Mesothelial cell of epicardium (in vitro differentiated cells): ENCODE data around the gene CEP170. TPM values are rescaled to one million over a fixed set of nuclear protein-coding genes. Genes with fewer than 3 reads are reported as not detected.
"Not testable (repeated sequence)": the region's sequence is repeated elsewhere in the genome, so short reads cannot be mapped to it uniquely, and the experiment has no call there.

Experiments
- DNase-seq, 2 experiments: peaks; one replicate each; pipeline ENCODE4 v3.0.0; 2021; ENCODE audit warnings: low spot score in 2 of 2; ENCODE audit not compliant: unreplicated experiment in 2 of 2
- H3K27ac Mint-ChIP-seq: 2 replicates; pipeline ENCODE4 v1.8.0; 2021; ENCODE audit warnings: mixed read lengths
- H3K27me3 Mint-ChIP-seq: 2 replicates; pipeline ENCODE4 v1.8.0; 2021; ENCODE audit warnings: low read depth, mixed read lengths
- H3K36me3 Mint-ChIP-seq: 2 replicates; pipeline ENCODE4 v1.8.0; 2021; ENCODE audit warnings: mixed read lengths
- H3K4me1 Mint-ChIP-seq: 2 replicates; pipeline ENCODE4 v1.8.0; 2021; ENCODE audit warnings: mixed read lengths
- H3K4me3 Mint-ChIP-seq: 2 replicates; pipeline ENCODE4 v1.8.0; 2021; ENCODE audit warnings: mild to moderate bottlenecking, moderate library complexity, mixed read lengths
- H3K9me3 Mint-ChIP-seq: 2 replicates; pipeline ENCODE4 v1.8.0; 2021; ENCODE audit warnings: mixed read lengths
- total RNA-seq: library from RNA; stranded (reverse); gene quantifications from 3 replicates; pipeline ENCODE4 v1.2.1, GENCODE V29; 2021
- TF ChIP-seq, protein P1 (sequence below): fragments of 200-600 bp; sonication (generic); IDR thresholded peaks from one replicate; pipeline ENCODE4 v1.5.0; 2021; ENCODE audit warnings: antibody characterized with exemption; ENCODE audit not compliant: unreplicated experiment

CEP170 gene
- total RNA-seq, 1 donor from 2014 or later, result 129 TPM

DNA sequence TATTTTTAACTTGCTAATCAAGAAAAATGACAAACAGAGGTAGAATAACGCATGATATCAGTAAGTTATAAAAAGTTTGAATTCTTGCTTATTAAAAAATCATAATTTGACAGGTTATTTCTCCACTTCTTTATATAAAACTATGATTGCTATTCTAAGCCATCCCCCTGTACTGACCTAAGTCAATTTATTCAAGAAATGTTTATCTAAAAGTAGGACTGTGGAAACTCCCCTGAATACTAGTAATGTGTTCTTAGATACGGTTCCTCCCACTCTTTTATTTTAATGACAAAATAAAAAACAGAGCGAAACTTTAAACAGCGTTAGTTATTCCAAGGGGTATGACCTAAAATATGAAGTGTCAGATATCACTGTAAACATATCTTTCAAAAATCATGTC is 51.9 kb downstream of the CEP170 start:
- not testable (repeated sequence) for H3K27me3 Mint-ChIP-seq, DNase-seq, H3K4me3 Mint-ChIP-seq, H3K27ac Mint-ChIP-seq, H3K4me1 Mint-ChIP-seq
- H3K9me3 Mint-ChIP-seq, result peaks cover 11% of the 10 kb centered on the region
- H3K36me3 Mint-ChIP-seq, result peaks cover 31% of the 10 kb centered on the region

DNA sequence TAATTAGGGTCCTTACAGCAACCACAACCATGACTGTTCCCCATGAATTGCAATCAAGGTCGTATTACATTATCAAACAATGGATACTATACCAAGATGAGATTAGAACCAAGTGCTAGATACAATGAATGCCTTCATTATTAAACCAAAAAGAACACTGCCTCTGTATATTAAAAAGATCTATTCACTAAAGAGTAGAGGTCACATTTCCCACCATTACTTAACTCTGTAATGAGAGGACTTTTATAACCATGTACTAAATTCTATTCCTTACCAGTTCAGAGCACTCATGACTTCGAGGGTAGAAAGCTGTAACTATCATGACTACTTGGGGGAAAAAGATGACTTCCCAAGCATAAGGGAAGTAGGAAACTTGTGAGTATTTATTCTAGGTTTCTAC is 53.8 kb downstream of the CEP170 start:
- Mint-ChIP-seq H3K36me3 (peaks cover 24% of the 10 kb centered on the region), H3K4me1 (peaks cover 14% of the 10 kb centered on the region)
- not testable (repeated sequence) for H3K27ac Mint-ChIP-seq

DNA sequence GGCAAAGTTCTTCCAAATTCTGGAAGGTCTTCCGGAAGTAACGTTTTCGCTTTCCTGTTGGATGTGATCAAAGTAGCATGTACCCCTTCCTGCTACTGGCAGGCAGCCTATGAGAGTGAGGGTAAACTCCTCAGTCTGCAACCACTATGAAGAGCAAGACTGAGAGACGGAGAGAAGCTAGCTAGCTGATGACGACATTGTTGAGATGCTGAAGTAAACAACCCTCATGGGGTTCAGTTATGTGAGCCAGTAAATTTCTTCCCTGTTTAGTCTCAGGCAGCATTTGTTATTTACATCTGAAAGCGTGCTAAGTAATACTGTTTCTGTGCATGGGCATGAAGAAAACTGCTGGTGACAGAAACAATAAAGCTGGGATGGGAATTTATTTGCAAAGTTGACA is 57.6 kb downstream of the CEP170 start:
- not testable (repeated sequence) for H3K27me3 Mint-ChIP-seq
- H3K4me1 Mint-ChIP-seq, result peaks cover 19% of the 10 kb centered on the region
- peaks cover 12% of the 10 kb centered on the region for H3K36me3 Mint-ChIP-seq

More for the DNA sequence above, 53.8 kb downstream of the CEP170 start:
- H3K9me3 Mint-ChIP-seq, H3K4me3 Mint-ChIP-seq, H3K27me3 Mint-ChIP-seq, DNase-seq: not testable (repeated sequence)

DNA sequence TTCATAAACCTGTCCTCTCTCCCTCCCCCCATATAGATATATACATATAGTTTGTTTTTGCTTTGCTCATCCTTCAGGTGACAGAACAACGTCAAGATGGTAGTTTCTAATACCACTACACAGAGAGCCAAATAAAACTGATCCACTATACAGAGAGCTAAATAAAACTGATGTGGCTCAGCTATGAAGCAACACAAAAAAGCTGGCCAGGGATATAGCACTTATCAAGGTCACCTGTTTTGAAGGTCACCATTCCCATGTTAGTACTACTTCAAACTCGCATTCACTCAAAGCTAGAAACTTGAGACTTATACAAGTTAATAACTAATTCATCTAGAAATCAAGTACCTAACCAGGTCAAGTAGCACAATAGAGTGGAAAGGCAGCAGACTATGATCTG is 61.8 kb downstream of the CEP170 start:
- Mint-ChIP-seq H3K4me1 (peaks cover 17% of the 10 kb centered on the region), H3K36me3 (peaks cover 15% of the 10 kb centered on the region)
- H3K27ac Mint-ChIP-seq, DNase-seq, H3K9me3 Mint-ChIP-seq, H3K27me3 Mint-ChIP-seq, H3K4me3 Mint-ChIP-seq: not testable (repeated sequence)

More for the DNA sequence above, 57.6 kb downstream of the CEP170 start:
- not testable (repeated sequence) for H3K27ac Mint-ChIP-seq, DNase-seq, H3K4me3 Mint-ChIP-seq, H3K9me3 Mint-ChIP-seq

DNA sequence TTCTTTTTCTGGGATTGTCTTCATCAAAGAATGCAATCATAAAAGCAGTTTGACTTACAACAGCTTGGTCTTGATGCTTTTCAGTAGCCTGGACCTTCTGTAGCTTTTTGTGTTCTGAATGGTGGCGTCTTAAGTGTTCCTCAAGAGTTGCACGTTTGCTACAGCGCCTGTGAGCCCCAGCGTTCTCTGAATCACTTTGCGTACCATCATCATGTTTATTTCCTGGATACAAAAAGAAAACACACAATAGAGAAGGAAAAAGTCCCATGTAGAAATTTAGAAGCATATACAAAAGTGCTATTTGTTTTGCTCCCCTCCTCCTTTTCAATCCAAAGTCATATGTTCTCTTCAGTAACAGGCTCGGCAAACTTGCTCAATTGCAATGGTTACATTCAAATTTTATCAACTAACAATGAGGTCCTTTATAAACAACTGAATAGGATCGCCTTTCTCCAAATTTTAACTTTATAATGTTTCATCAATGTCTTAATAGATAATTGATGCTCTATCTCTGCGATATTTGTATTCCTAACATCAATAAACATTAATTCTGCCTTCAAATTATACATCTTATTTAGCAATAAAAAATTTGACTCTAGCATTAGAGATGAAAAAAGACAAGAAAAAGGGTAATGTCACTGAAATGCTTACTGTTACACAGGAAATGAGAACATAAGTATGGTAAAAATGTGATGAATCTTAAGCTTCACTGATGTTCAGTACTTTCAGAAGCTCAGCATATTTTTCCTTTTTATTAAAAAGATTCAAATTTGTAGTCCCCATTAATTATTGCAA is 68.7 kb downstream of the CEP170 start:
- H3K4me3 Mint-ChIP-seq, H3K27me3 Mint-ChIP-seq, H3K9me3 Mint-ChIP-seq, H3K4me1 Mint-ChIP-seq, DNase-seq, H3K27ac Mint-ChIP-seq: not testable (repeated sequence)
- peaks cover 30% of the 10 kb centered on the region for H3K36me3 Mint-ChIP-seq

DNA sequence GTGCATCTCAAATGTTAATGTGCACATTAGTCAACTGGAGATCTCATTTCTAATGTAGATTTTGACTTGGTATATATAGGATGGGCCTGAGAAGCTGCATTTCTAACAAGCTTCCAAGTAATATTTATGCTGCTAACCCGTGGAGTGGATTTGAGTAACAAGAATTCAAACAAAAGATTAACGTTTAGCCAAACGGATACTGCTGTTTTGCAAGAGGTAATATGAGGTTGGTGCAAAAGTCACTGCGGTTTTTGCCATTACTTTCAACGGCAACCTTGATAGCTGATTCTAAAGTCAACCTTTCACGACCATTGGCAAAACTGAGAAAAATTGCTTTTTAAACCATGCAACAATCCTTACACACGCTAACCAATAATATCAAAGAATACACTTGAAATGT is 70.3 kb downstream of the CEP170 start:
- not testable (repeated sequence) for H3K4me1 Mint-ChIP-seq, H3K27ac Mint-ChIP-seq, DNase-seq, H3K27me3 Mint-ChIP-seq, H3K9me3 Mint-ChIP-seq, H3K4me3 Mint-ChIP-seq
- H3K36me3 Mint-ChIP-seq, result peaks cover 34% of the 10 kb centered on the region

DNA sequence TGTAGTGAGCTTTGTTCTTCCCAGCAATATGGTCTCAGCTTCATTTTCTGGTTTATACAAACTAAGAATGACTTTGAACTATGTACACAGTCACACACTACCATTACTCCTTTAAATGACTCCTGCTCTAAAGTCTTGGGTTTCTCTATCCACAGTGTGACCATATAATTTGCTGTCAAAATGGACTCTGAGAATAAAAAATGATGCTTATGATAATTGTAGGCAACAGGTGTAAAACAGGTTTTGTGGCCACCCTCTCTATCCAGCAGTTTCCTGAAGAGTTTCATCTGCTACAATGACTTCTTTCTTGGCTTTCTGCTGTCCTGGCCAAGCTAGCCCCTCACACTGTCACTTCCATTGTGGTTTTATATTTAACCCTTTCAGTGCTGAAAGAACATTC is 71.4 kb downstream of the CEP170 start:
- H3K36me3 Mint-ChIP-seq, result peaks cover 40% of the 10 kb centered on the region
- H3K9me3 Mint-ChIP-seq, H3K27me3 Mint-ChIP-seq, DNase-seq, H3K27ac Mint-ChIP-seq, H3K4me1 Mint-ChIP-seq, H3K4me3 Mint-ChIP-seq: not testable (repeated sequence)

DNA sequence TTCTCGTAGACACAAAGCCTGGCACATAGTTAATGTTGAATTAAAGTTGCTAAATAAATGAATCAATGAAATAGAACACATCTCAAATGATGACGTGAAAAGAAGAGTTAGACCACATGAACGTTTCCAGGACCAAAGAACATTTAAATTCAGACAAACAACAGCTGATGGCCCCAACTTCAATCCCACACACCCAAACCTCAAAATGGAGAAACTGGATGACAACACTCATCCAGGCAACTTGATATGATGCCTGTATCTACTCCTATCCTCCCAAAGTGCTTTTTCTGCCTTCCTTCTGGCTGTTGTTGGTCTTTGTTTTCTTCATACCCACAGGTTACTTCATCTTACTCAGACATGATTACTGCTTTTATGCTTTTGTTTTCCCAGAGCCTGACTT is 71.9 kb downstream of the CEP170 start:
- not testable (repeated sequence) for H3K9me3 Mint-ChIP-seq, H3K4me1 Mint-ChIP-seq, H3K27me3 Mint-ChIP-seq, H3K4me3 Mint-ChIP-seq, H3K27ac Mint-ChIP-seq, DNase-seq
- peaks cover 40% of the 10 kb centered on the region for H3K36me3 Mint-ChIP-seq

DNA sequence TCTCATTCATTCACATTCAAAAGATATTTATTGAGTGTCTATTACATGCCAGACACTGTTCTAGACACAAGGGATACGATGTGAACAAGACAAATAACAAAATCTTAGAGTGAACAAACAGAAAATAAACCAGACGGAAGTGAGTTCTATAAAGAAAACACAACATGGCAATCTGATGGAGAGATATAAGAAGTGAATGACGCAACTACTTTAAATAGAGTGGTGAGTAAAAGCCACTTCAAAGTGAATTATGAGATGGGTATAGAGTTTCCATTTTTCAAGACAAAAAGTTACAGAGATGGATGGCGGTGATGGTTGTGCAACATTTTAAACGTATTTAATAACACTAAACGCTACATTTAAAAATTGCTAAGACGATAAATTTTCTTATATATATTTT is 75.4 kb downstream of the CEP170 start:
- peaks cover 4% of the 10 kb centered on the region for H3K4me1 Mint-ChIP-seq
- no peaks in the 10 kb centered on the region for H3K9me3 Mint-ChIP-seq
- H3K4me3 Mint-ChIP-seq, result no peak overlapping the region
- DNase-seq, result no peak
- H3K27me3 Mint-ChIP-seq, result no peaks in the 10 kb centered on the region
- peaks cover 16% of the 10 kb centered on the region for H3K36me3 Mint-ChIP-seq
- TF ChIP-seq, protein P1, sequence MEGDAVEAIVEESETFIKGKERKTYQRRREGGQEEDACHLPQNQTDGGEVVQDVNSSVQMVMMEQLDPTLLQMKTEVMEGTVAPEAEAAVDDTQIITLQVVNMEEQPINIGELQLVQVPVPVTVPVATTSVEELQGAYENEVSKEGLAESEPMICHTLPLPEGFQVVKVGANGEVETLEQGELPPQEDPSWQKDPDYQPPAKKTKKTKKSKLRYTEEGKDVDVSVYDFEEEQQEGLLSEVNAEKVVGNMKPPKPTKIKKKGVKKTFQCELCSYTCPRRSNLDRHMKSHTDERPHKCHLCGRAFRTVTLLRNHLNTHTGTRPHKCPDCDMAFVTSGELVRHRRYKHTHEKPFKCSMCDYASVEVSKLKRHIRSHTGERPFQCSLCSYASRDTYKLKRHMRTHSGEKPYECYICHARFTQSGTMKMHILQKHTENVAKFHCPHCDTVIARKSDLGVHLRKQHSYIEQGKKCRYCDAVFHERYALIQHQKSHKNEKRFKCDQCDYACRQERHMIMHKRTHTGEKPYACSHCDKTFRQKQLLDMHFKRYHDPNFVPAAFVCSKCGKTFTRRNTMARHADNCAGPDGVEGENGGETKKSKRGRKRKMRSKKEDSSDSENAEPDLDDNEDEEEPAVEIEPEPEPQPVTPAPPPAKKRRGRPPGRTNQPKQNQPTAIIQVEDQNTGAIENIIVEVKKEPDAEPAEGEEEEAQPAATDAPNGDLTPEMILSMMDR, result no peak
- H3K27ac Mint-ChIP-seq, result no peak overlapping the region

DNA sequence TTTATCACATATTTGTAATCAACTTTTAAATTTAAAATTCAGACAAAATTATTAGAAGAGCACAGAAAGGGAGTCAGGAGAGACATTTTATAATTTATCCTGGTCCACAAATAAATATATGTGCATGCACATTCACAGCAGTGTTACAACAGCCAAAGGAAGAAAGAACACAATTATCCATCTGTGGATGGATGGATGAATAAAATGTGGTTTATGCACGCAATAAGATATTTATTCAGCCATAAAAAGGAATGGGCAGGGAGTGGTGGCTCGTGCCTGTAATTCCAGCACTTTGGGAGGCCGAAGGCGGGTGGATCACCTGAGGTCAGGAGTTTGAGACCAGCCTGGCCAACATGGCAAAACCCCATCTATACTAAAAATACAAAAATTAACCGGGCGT is 77.3 kb downstream of the CEP170 start:
- not testable (repeated sequence) for H3K27me3 Mint-ChIP-seq, H3K4me1 Mint-ChIP-seq, DNase-seq, H3K9me3 Mint-ChIP-seq, H3K4me3 Mint-ChIP-seq, H3K27ac Mint-ChIP-seq
- H3K36me3 Mint-ChIP-seq, result peaks cover 18% of the 10 kb centered on the region

DNA sequence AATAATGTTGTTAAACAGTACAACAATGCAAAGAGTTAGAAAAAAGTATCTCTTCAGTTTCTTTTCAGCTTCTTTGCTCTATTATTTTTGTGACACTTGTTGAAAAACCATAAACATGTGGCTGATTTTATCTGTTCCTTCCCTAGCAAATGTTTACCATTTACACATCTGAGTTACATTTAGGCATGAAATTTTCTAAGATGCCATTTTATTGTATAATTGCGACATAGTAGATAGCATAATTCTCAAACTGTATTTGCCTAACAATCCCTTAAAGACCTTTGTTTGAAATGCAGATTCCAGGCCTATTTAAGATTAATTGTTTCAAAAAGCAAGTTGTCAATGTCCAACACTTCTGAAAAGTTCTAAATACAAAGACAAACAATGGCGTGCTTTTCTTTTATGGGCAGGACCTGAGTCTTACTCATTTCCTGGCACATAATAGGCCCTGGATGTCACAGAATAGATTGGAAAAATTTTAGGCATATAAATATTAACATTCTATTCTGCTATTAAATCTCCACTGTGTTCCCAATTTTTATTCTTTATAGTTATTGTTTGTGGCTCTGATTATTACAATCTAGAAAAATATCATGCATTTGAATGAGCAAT is 81.2 kb downstream of the CEP170 start:
- H3K4me1 Mint-ChIP-seq, H3K36me3 Mint-ChIP-seq, H3K27me3 Mint-ChIP-seq, H3K4me3 Mint-ChIP-seq, DNase-seq, H3K27ac Mint-ChIP-seq, H3K9me3 Mint-ChIP-seq: not testable (repeated sequence)

DNA sequence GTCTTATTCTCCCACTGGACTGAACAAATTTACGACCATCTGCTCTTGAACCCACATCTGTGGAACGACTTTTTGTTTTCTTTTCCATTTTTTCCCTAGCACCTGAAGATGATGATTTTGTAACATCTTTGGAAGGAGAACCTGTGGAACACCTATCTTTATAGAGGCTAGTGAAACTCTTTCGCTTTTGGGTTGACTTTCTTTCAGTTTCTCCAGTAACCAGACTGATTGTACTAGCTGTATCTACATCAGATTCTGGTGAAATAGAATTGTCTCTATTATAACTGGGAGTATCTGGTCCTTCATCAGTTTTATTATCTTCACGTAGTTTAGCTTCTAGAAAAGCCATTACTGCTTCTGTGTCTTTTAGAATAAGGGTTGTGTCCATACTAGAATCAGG is 90.2 kb downstream of the CEP170 start:
- not testable (repeated sequence) for H3K4me1 Mint-ChIP-seq, H3K27me3 Mint-ChIP-seq, H3K27ac Mint-ChIP-seq, DNase-seq, H3K9me3 Mint-ChIP-seq, H3K4me3 Mint-ChIP-seq
- peaks cover 11% of the 10 kb centered on the region for H3K36me3 Mint-ChIP-seq

DNA sequence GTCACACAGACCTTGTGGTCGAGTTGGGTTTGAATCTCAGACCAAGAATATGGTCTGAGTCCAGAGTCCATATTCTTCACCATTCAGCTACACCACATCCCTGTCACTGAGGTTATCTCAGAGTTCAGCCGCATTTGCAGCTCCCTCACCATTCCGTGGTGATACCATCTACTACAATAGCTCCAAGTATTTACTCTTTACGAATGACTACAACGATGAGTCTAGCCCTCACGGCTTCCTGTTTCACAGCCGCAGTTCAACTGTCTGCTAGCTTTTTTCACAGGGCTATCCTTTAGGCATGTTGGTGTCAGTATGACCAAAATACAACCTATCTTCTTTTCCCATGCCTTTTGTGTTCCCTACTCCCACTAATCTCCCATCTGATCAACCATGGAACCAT is 104.2 kb downstream of the CEP170 start:
- not testable (repeated sequence) for H3K27ac Mint-ChIP-seq, H3K4me1 Mint-ChIP-seq, H3K4me3 Mint-ChIP-seq, H3K9me3 Mint-ChIP-seq, DNase-seq, H3K27me3 Mint-ChIP-seq
- peaks cover 25% of the 10 kb centered on the region for H3K36me3 Mint-ChIP-seq
